Occipital lobe (tissue), 2 donors: ENCODE data around the gene MCM8. TPM values are rescaled to one million over a fixed set of nuclear protein-coding genes. Genes with fewer than 3 reads are reported as not detected.
A peak's percentile ranks its signal among the peaks of the same experiment; 100 is the strongest.
"Not testable (repeated sequence)": the region's sequence is repeated elsewhere in the genome, so short reads cannot be mapped to it uniquely, and the experiment has no call there.

Experiments used
- DNase-seq: peaks from one replicate; lab custom pipeline; 2025; lab: John Stamatoyannopoulos, UW
- total RNA-seq: library from RNA; depleted of rRNA; stranded (reverse); fragments of >200 nt; gene quantifications from one replicate; pipeline ENCODE4 v1.2.3, GENCODE V29; 2014

Gene MCM8
- total RNA-seq, 1 donor from 2014 or later, result 4.5 TPM

DNA sequence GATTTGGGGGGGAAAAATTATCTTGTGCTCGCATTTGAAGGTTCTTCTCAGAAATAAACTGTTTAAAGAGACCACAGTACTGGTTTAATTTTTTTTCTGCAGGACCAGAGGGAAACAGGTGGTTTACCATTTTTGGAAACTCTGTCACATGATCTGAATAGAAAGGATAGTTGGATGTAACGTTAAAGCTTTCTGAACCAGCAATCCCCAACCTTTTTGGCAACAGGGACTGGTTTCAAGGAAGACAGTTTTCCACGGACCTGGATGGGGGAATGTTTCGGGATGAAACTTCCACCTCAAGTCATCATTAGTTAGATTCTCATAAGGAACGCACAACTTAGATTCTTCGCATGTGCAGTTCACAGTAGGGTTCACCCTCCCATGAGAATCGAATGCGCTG lies 50.4 kb downstream of the MCM8 start:
- DNase-seq, result no peak

- DNase-seq, result no peak
Measured at GRCh38 chr20:6006603-6006949, 56.1 kb downstream of the MCM8 start.

DNA sequence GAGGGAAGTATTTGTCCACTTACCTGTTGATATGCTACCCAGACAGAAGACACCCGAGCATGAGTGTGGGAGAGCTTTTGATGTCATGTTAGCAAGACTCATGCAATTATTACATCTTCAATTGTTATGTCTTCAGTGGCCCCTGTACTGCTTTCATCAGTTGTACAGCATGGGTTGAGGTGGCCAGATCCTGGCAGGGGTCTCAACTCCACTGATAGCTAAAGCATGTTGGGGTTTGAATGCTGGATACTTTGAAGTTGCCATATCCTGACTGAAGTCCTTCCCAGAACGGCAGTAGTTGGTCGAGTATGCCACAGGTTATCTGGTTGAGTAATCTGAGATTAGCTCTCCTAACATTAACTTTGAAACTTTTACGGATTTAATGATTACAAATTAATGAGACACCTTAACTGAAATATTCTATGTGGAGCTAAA lies 56.7 kb downstream of the MCM8 start:
- DNase-seq, result no peak

- DNase-seq, result no peak
Measured at GRCh38 chr20:6007529-6008103, 57.2 kb downstream of the MCM8 start.

DNA sequence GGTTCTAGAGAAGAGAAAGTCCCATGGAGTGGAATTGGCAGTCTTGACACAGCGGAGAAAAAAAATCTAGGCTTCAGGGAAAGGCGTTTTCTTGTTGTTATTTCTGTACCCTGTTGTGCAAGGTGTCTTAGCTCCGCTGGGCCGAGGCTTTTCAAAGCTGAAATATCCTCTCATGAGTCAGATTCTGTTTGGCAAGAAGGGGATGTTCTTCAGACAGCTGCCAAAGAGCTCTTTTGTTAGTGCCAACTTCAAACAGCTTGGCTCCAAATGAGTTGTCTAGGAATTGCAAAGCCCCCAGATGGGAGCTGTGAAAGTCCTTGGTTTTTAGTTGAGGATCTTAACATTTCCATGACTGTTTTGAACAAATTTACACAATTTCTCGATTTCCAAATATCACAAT lies 57.8 kb downstream of the MCM8 start:
- peak; percentile 37 for DNase-seq

DNA sequence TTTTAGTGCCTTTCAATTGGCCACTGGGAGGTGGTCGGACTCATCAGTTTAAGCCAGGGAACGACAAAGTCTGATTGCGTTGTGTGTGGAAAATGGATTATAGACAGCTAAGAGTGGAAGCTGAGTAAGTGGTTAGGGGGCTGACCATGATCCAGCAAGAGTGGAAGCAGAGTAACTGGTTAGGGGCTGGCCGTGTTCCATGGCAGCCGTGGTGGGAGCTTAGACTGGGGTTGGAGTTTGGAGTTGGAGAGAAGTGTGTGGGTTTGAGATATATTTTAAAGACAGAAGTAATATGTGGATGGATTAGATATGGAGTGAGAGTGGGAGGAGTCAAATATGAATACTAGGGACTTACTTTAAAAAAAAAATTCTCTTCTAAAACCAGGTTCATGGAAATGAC lies 61.7 kb downstream of the MCM8 start:
- DNase-seq, result no peak

DNA sequence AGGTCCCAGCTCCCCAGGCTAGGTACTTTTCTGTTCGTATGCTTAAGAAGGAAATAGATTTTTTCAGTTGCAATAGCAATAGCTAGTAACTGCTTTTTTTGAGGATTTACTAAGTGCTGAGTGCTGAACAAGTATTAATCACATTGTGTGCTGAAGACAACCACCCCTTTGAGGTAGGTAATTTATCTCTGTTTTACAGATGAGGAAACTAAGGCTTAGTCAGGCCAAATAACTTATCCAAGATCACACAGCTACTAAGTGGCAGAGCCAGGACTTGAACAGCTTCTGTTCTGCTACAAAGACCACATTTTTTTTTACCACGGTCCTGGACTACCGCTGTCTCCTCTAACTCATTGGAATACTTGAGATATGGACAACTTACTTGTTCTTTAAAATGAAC lies 63.6 kb downstream of the MCM8 start:
- no peak for DNase-seq

DNA sequence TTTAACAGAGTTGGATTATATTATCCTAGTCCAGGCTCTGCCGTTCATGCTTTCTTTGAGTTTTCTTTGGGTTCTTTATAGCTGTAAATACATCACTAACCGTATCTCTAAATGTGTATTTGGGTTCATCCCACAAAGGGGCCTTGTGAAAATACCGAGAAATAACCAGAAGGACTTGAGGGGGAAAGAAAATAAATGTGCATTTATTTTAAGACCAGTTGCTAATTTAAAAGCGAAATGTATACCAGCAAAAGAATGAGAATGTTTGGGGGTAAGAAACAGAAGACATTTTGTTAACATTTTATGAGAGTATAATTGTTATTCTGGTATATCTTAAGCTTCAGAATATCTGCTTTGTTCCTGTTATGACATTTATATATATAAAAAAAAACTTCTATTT lies 64.5 kb downstream of the MCM8 start:
- DNase-seq, result no peak

DNA sequence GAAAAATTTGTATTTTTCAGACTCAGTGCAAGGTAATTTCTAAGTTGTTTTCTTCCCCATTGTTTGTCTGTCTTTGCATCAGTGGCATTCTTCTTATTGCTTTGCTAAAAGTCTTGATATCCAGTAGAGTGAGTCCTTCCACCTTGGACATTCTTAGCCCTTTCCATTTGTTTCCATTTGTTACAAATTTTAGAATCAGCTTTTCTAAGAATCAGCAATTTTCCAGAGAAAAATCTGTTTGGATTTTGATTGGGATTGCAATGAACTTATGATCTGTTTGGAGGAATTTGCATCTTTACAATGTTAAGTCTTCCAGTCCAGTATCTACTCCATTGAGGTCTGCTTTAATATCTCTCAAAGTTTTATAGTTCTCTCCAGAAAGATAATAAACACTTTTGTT lies 67.0 kb downstream of the MCM8 start:
- no peak for DNase-seq

GRCh38 chr20:6017880-6018279 lies 67.4 kb downstream of the MCM8 start:
- no peak for DNase-seq

- no peak for DNase-seq
Measured at GRCh38 chr20:6024768-6025167, 74.3 kb downstream of the MCM8 start.

- DNase-seq, result no peak
Measured at GRCh38 chr20:6026051-6026450, 75.6 kb downstream of the MCM8 start.

- no peak for DNase-seq
Measured at GRCh38 chr20:6028818-6029217, 78.4 kb downstream of the MCM8 start.

GRCh38 chr20:6029538-6029937 lies 79.1 kb downstream of the MCM8 start:
- DNase-seq, result no peak

- DNase-seq, result no peak
Measured at GRCh38 chr20:6030453-6031080, 80.1 kb downstream of the MCM8 start.

- DNase-seq, result not testable (repeated sequence)
Measured at GRCh38 chr20:6032907-6033306, 82.5 kb downstream of the MCM8 start.

DNA sequence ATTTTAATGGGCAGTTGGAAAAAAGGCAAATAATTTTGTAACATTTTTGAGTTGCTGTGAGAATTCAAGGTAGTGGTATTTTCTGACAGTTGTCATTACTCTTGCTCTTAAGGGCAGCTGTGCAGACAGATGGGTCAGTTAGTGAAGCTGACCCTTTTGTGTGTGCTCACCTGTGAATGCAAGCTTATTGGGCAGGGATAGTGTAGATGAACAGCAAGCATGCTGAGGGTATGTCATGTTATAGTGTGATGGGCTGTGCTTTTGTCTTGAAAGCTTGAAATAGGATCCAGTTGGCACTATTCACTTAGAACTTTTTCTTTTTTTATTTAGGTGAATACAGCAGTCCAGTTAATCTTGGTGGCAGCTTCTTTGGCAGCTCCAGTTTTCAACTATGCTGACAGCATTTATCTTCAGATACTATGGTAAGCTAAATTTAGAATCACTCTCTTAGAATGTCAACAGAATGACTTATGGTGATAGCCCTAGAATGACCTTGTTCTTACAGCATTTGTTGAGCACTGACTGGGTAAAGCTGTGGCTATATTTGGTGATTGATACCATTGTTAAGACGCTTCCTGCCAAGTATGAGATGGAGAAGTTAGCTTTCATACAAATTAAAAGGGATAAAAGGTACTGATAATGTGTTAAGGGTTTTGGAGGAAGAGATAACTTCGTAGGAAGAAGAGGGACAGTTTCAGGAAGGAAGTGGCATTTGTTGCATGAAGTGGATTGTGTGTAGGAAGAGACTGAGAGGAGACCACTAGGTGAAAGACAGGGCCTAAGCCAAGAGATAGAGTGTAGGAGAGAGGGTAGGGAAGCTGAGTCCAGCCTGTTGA lies 83.9 kb downstream of the MCM8 start:
- DNase-seq, result no peak

- DNase-seq, result no peak
Measured at GRCh38 chr20:6036213-6036612, 85.8 kb downstream of the MCM8 start.

GRCh38 chr20:6037082-6037481 lies 86.6 kb downstream of the MCM8 start:
- DNase-seq, result no peak

DNA sequence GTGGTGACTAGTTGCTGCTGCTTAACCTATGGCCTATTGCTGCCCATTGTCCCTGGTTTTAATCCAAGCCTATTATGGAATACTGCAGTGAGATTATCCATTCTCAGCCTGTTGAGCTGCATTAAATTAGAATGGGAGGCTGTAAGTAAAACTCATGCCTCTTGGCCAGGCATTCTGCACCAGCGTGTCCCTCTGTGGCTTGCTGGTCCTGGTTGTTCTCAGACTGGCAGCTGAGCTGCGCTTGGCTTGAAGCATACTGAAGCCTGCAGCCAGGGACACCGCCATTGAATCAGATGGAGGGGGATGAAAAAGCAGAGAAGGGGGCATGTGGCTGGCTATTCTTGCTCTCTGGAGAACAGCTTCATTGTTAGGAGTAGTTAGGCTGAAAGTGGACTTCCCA lies 87.8 kb downstream of the MCM8 start:
- no peak for DNase-seq

DNA sequence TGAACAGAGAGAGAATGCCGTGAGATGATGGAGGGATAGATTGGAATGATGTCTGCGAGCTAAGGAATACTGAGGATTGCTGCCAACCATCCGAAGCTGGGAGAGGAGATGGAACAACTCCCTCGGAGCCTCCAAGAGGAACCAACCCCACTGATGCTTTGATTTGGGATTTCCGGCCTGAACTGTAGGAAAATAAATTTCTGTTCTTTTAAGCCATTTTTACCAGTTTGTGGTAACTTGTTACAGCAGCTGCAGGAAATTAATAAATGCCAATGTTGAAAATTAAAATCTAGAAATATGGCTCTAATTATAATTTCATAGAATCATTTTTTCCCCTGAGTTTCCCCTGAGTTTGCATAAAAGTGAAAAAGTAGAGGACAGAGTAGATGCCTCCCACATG lies 89.3 kb downstream of the MCM8 start:
- DNase-seq, result no peak

GRCh38 chr20:6040540-6040939 lies 90.1 kb downstream of the MCM8 start:
- no peak for DNase-seq
